OCI-LY3 (cell line): ENCODE results near the gene KCNH2.
A peak's percentile ranks its signal among the peaks of the same experiment; 100 is the strongest.

Experiments used
- EZH2phosphoT487 ChIP-seq: fragments of 200-600 bp; shearing (Covaris generic); IDR thresholded peaks from 2 replicates; pipeline ENCODE4 v1.6.1; 2018; ENCODE audit warnings: antibody characterized with exemption, mixed run types, low read depth
- TF ChIP-seq, protein P1 (sequence below): fragments of 200-600, 300-600 bp; sonication (generic); IDR thresholded peaks from 2 replicates; pipeline ENCODE4 v1.5.1; 2014; ENCODE audit warnings: antibody characterized with exemption, low read length, low read depth

DNA sequence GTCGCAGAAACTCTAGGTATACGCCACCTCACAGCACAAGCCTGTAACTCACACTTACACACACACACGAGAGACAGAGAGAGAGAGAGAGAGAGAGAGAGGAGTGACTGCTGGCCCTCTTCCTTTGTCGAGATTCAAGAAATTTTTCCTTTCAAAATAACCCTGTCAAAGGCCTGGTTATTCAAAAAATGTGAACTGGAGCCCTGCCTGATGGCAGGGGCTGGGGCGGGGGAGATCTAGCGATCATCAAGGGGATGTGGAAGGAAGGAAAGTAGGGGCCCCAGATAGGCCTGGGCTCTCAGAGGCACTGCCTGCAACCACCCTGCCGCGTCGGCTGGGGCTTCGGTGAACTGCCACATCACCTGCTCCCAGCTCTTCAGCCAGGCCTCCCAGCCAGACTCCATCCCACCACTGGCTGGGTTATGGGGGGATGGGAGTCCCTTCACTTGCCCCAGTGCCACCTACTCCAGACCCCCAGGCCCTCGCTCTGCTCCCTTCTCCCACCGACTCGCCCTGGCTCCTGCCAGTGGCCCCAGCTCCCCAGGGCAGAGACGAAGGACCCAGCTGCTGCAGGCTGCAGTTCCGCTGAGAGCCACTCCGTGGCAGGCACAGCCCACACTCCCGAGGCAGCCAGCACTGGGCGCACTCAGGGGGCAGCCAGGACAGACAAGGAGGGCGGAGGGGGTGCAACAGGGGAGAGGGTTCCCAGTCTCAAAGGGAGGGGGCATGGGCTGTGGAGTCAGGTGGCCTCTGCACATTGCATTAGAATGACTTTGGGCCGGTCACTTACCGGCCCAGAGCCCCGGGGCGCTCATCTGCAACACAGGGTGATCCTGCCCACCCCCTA lies 15.3 kb downstream of the KCNH2 start:
- no peak for TF ChIP-seq EZH2phosphoT487
- TF ChIP-seq, protein P1, sequence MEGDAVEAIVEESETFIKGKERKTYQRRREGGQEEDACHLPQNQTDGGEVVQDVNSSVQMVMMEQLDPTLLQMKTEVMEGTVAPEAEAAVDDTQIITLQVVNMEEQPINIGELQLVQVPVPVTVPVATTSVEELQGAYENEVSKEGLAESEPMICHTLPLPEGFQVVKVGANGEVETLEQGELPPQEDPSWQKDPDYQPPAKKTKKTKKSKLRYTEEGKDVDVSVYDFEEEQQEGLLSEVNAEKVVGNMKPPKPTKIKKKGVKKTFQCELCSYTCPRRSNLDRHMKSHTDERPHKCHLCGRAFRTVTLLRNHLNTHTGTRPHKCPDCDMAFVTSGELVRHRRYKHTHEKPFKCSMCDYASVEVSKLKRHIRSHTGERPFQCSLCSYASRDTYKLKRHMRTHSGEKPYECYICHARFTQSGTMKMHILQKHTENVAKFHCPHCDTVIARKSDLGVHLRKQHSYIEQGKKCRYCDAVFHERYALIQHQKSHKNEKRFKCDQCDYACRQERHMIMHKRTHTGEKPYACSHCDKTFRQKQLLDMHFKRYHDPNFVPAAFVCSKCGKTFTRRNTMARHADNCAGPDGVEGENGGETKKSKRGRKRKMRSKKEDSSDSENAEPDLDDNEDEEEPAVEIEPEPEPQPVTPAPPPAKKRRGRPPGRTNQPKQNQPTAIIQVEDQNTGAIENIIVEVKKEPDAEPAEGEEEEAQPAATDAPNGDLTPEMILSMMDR = peak; percentile 82
